GM19351 (cell line): Measurements from ENCODE around the gene REPIN1.

Experiments
- ATAC-seq: cut with Tn5 transposase; IDR thresholded peaks from one replicate; pipeline ENCODE4 v1.9.1; 2021; ENCODE audit warnings: mild to moderate bottlenecking, moderate library complexity; ENCODE audit not compliant: unreplicated experiment

The REPIN1 gene

GRCh38 chr7:150404805-150405583, 36.4 kb downstream of the REPIN1 start:
- peak; percentile 47 for ATAC-seq

- no peak for ATAC-seq
These were observed 37.1 kb downstream of the REPIN1 start for GRCh38 chr7:150405584-150406311.

GRCh38 chr7:150406312-150406566, 37.6 kb downstream of the REPIN1 start:
- ATAC-seq = no peak

- peak; percentile 53 for ATAC-seq
These were observed 38.2 kb downstream of the REPIN1 start for GRCh38 chr7:150406567-150407421.

- ATAC-seq = no peak
These were observed 39.2 kb downstream of the REPIN1 start for GRCh38 chr7:150407588-150408392.

GRCh38 chr7:150408393-150409299, 40.0 kb downstream of the REPIN1 start:
- ATAC-seq = no peak

- ATAC-seq = no peak
These were observed 40.8 kb downstream of the REPIN1 start for GRCh38 chr7:150409300-150410030.

GRCh38 chr7:150410131-150410530, 41.5 kb downstream of the REPIN1 start:
- ATAC-seq = no peak

GRCh38 chr7:150410680-150411346, 42.2 kb downstream of the REPIN1 start:
- no peak for ATAC-seq

GRCh38 chr7:150411606-150412005, 43.0 kb downstream of the REPIN1 start:
- ATAC-seq = no peak

GRCh38 chr7:150412016-150412415, 43.4 kb downstream of the REPIN1 start:
- no peak for ATAC-seq

- ATAC-seq = no peak
These were observed 44.2 kb downstream of the REPIN1 start for GRCh38 chr7:150412518-150413488.

GRCh38 chr7:150413640-150414081, 45.0 kb downstream of the REPIN1 start:
- no peak for ATAC-seq

GRCh38 chr7:150415161-150416153, 46.8 kb downstream of the REPIN1 start:
- no peak for ATAC-seq

- no peak for ATAC-seq
These were observed 48.6 kb downstream of the REPIN1 start for GRCh38 chr7:150417239-150417638.

- no peak for ATAC-seq
These were observed 49.2 kb downstream of the REPIN1 start for GRCh38 chr7:150417863-150418262.
